ENCODE data around the gene RNF223. TPM values are rescaled to one million over a fixed set of nuclear protein-coding genes. Genes with fewer than 3 reads are reported as not detected.
"Not testable (repeated sequence)": the region's sequence is repeated elsewhere in the genome, so short reads cannot be mapped to it uniquely, and the experiment has no call there.

The RNF223 gene
- total and polyA plus RNA-seq, 8 donors: 1.4 to 8.1 (median 3.4) TPM; not detected in 3

GRCh38 chr1:1098681-1099421, 24.7 kb upstream of the RNF223 start:
- H3K36me3 ChIP-seq: no peaks in the 10 kb centered on the region
- intact Hi-C loops (cut with DNase I; ENCODE audit: low total_unique reads): no loop called here
- H3K4me1 ChIP-seq: no peaks in the 10 kb centered on the region
- H3K4me3 ChIP-seq: no peak overlapping the region
- H3K27me3 ChIP-seq: no peaks in the 10 kb centered on the region
- DNase-seq: no peak
- H3K27ac ChIP-seq: no peak overlapping the region
- 82 to 95% (median 90%) methylated on average over 18 of the region's 18 CpGs for WGBS, 5 donors
- TF ChIP-seq POLR2AphosphoS5 (IDR thresholded peaks at IDR 0.05) (no peak), EP300 (IDR thresholded peaks at IDR 0.05) (no peak), POLR2A (IDR thresholded peaks at IDR 0.05) (no peak)
- TF ChIP-seq, protein P1, sequence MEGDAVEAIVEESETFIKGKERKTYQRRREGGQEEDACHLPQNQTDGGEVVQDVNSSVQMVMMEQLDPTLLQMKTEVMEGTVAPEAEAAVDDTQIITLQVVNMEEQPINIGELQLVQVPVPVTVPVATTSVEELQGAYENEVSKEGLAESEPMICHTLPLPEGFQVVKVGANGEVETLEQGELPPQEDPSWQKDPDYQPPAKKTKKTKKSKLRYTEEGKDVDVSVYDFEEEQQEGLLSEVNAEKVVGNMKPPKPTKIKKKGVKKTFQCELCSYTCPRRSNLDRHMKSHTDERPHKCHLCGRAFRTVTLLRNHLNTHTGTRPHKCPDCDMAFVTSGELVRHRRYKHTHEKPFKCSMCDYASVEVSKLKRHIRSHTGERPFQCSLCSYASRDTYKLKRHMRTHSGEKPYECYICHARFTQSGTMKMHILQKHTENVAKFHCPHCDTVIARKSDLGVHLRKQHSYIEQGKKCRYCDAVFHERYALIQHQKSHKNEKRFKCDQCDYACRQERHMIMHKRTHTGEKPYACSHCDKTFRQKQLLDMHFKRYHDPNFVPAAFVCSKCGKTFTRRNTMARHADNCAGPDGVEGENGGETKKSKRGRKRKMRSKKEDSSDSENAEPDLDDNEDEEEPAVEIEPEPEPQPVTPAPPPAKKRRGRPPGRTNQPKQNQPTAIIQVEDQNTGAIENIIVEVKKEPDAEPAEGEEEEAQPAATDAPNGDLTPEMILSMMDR (IDR thresholded peaks at IDR 0.05): no peak
- H3K9me3 ChIP-seq: no peaks in the 10 kb centered on the region

GRCh38 chr1:1096136-1096535, 22.0 kb upstream of the RNF223 start:
- WGBS, 5 donors: 92 to 98% (median 94%) methylated on average over 5 of the region's 5 CpGs
- not testable (repeated sequence) for DNase-seq, H3K27ac ChIP-seq

GRCh38 chr1:1094981-1095380, 20.9 kb upstream of the RNF223 start:
- Histone ChIP-seq H3K4me1 (no peaks in the 10 kb centered on the region), H3K36me3 (peaks cover 0 to 7% (median 0%) of the 10 kb centered on the region in 4 donors), H3K27me3 (no peaks in the 10 kb centered on the region), H3K4me3 (no peak overlapping the region), H3K9me3 (no peaks in the 10 kb centered on the region), H3K27ac (no peak overlapping the region)
- intact Hi-C loops (cut with DNase I; ENCODE audit: low total_unique reads): no loop called here
- 93 to 97% (median 93%) methylated on average over 7 of the region's 7 CpGs for WGBS, 5 donors
- no peak for DNase-seq
- no peak for TF ChIP-seq EP300 (IDR thresholded peaks at IDR 0.05)
- TF ChIP-seq POLR2AphosphoS5 (IDR thresholded peaks at IDR 0.05): no peak
- TF ChIP-seq, protein P1 (IDR thresholded peaks at IDR 0.05): no peak
- TF ChIP-seq POLR2A (IDR thresholded peaks at IDR 0.05): no peak

More at GRCh38 chr1:1096136-1096535, 22.0 kb upstream of the RNF223 start:
- H3K27me3 ChIP-seq; H3K4me1 ChIP-seq; H3K9me3 ChIP-seq; intact Hi-C loops (cut with DNase I; ENCODE audit: low total_unique reads); H3K36me3 ChIP-seq; H3K4me3 ChIP-seq: not testable (repeated sequence)

GRCh38 chr1:1093610-1093943, 19.5 kb upstream of the RNF223 start:
- intact Hi-C loops (cut with DNase I; ENCODE audit: low total_unique reads): no loop called here
- 87 to 95% (median 92%) methylated on average over 10 of the region's 10 CpGs for WGBS, 5 donors
- H3K27ac ChIP-seq: no peak overlapping the region
- DNase-seq: no peak
- H3K4me1 ChIP-seq: no peaks in the 10 kb centered on the region
- H3K27me3 ChIP-seq: no peaks in the 10 kb centered on the region
- H3K4me3 ChIP-seq: no peak overlapping the region
- peaks cover 0 to 10% (median 0%) of the 10 kb centered on the region in 4 donors for H3K36me3 ChIP-seq
- no peaks in the 10 kb centered on the region for H3K9me3 ChIP-seq
- no peak for TF ChIP-seq POLR2A (IDR thresholded peaks at IDR 0.05)
- TF ChIP-seq POLR2AphosphoS5 (IDR thresholded peaks at IDR 0.05): no peak
- TF ChIP-seq EP300 (IDR thresholded peaks at IDR 0.05): no peak
- TF ChIP-seq, protein P1 (IDR thresholded peaks at IDR 0.05): no peak

GRCh38 chr1:1092894-1093609, 18.9 kb upstream of the RNF223 start:
- Histone ChIP-seq H3K36me3 (peaks cover 0 to 10% (median 0%) of the 10 kb centered on the region in 4 donors), H3K9me3 (no peaks in the 10 kb centered on the region), H3K4me3 (no peak overlapping the region), H3K27ac (no peak overlapping the region), H3K4me1 (no peaks in the 10 kb centered on the region), H3K27me3 (no peaks in the 10 kb centered on the region)
- TF ChIP-seq, protein P1 (IDR thresholded peaks at IDR 0.05): no peak
- intact Hi-C loops (cut with DNase I; ENCODE audit: low total_unique reads): no loop called here
- 83 to 90% (median 87%) methylated on average over 14 of the region's 14 CpGs for WGBS, 5 donors
- DNase-seq: no peak

Measured in stomach (tissue), 9 donors.